ENCODE data around the gene CT55. TPM values are rescaled to one million over a fixed set of nuclear protein-coding genes. Genes with fewer than 3 reads are reported as not detected.

CT55 gene, protein sequence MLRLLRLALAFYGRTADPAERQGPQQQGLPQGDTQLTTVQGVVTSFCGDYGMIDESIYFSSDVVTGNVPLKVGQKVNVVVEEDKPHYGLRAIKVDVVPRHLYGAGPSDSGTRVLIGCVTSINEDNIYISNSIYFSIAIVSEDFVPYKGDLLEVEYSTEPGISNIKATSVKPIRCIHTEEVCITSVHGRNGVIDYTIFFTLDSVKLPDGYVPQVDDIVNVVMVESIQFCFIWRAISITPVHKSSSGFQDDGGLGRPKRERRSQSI
- not detected in 5 replicates for total RNA-seq (2022; extraction: Qiagen RNA extraction; ENCODE audit: low read depth)

DNA sequence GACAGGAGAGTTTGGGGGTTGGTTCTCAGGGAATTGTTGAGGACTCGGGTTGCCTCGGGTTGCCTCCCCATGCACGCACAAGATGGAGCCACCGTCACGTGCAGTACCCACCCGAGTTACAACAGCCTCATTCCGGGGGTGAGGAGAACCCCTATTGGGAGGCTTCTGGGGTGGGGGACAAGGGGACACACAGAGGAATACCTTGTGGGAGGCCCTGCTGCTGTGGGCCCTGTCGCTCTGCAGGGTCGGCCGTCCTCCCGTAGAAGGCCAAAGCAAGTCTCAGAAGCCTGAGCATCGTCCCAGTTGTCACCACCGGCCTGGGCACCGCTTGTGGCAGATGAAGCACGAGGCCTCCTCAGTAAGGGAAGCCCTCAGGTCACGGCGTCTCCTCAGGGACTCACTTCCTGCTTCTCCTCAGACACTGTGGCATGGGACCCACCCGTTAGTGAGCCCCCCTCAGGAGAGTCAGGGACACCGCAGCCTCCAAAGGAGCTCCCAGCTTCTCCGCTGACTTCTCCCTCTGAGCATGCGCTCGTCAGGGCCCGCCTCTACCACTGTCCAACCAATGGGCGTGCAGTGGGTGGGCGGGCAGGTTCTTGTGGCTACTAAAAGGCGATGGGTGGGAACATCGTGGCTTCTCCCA is at the start of gene CT55:
Gene CT55, minus strand, starts transcription at position 522 of the 643 bp plus-strand sequence. Its CDS starts 227 bp downstream, at position 295.

DNA sequence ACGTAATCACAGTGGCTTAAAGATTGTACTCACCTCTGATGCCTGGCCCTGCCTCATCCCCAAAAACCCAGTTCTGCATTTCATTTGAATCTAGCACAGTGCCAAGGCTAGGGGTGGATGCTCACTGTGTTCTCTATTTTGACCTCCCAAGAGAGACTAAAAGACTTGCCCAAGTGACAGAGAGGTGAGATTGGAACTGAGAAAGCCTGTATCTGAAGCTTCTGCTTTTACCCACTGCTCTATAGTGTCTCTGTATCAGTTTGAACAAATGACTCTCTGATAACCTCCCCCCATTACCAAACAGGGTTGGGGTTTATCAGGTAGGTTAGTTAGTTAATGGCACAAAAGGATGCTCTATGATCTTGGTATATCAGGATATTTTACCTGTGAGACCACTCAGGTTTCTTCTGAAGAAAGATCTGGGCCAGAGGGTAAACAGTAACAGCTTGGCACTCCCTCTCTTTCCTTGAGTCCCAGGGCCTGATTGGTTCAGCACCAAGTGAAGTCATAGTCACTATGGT is 51.1 kb downstream of the CT55 start, which contains the start of gene ETDB:
Gene ETDB, minus strand, starts transcription at position 471 of the 521 bp plus-strand sequence. CDS start 1,265 bp downstream, outside the sequence.

Other genes with a start within 250 kb of the CT55 start
- gene SMIM10, start 180.4 kb downstream of the CT55 start, total RNA-seq (2022; extraction: Qiagen RNA extraction; ENCODE audit: low read depth), result 0.09 to 0.18 TPM (median 0.15 TPM) in 4 of 5 replicates, not detected in the other
- gene RTL8B, start 148.9 kb downstream of the CT55 start, total RNA-seq (2022; extraction: Qiagen RNA extraction; ENCODE audit: low read depth), result 7.9 to 9.7 TPM (median 9.2 TPM) in 5 replicates
- gene RTL8C, start 139.0 kb downstream of the CT55 start, total RNA-seq (2022; extraction: Qiagen RNA extraction; ENCODE audit: low read depth), result 117 to 231 TPM (median 196 TPM) in 5 replicates
- gene RTL8A, start 119.3 kb downstream of the CT55 start, total RNA-seq (2022; extraction: Qiagen RNA extraction; ENCODE audit: low read depth), result 145 to 186 TPM (median 181 TPM) in 5 replicates
- 0.09 to 0.14 TPM in 2 of 5 replicates, not detected in the others for gene SMIM10L2B, start 72.7 kb downstream of the CT55 start, total RNA-seq (2022; extraction: Qiagen RNA extraction; ENCODE audit: low read depth)
- gene ETDB, start 50.9 kb downstream of the CT55 start, total RNA-seq (2022; extraction: Qiagen RNA extraction; ENCODE audit: low read depth), result not detected in 5 replicates
- not detected in 5 replicates for gene ETDA, start 80.7 kb upstream of the CT55 start, total RNA-seq (2022; extraction: Qiagen RNA extraction; ENCODE audit: low read depth)
- not detected in 5 replicates for gene ETDC, start 138.1 kb upstream of the CT55 start, total RNA-seq (2022; extraction: Qiagen RNA extraction; ENCODE audit: low read depth)
- gene ZNF75D, start 172.7 kb upstream of the CT55 start, total RNA-seq (2022; extraction: Qiagen RNA extraction; ENCODE audit: low read depth), result 2.5 to 4.1 TPM (median 3.4 TPM) in 5 replicates
- gene ZNF449, start 173.4 kb upstream of the CT55 start, total RNA-seq (2022; extraction: Qiagen RNA extraction; ENCODE audit: low read depth), result 2.1 to 4.3 TPM (median 3.9 TPM) in 5 replicates